GM15510 (cell line): Measurements from ENCODE around the gene PARD3.

Source experiments
- POLR2A ChIP-seq: IDR thresholded peaks from 3 replicates; pipeline ENCODE4 v1.6.1; 2011; ENCODE audit warnings: borderline replicate concordance; ENCODE audit not compliant: insufficient read length; ENCODE audit errors: extremely low read depth

The PARD3 gene

GRCh38 chr10:34707656-34708055 is 107.4 kb downstream of the PARD3 start:
- TF ChIP-seq POLR2A: no peak

- TF ChIP-seq POLR2A: no peak
Observed at GRCh38 chr10:34706147-34706546, 108.9 kb downstream of the PARD3 start.

- TF ChIP-seq POLR2A: no peak
Observed at GRCh38 chr10:34705563-34705962, 109.5 kb downstream of the PARD3 start.

- no peak for TF ChIP-seq POLR2A
Observed at GRCh38 chr10:34704526-34705184, 110.4 kb downstream of the PARD3 start.

- no peak for TF ChIP-seq POLR2A
Observed at GRCh38 chr10:34702982-34703381, 112.1 kb downstream of the PARD3 start.

GRCh38 chr10:34702093-34702937 is 112.8 kb downstream of the PARD3 start:
- TF ChIP-seq POLR2A: no peak

GRCh38 chr10:34701194-34701593 is 113.9 kb downstream of the PARD3 start:
- no peak for TF ChIP-seq POLR2A

GRCh38 chr10:34699904-34700517 is 115.1 kb downstream of the PARD3 start:
- TF ChIP-seq POLR2A: no peak

- TF ChIP-seq POLR2A: no peak
Observed at GRCh38 chr10:34698979-34699378, 116.1 kb downstream of the PARD3 start.

GRCh38 chr10:34698248-34698831 is 116.8 kb downstream of the PARD3 start:
- no peak for TF ChIP-seq POLR2A

GRCh38 chr10:34697351-34698247 is 117.5 kb downstream of the PARD3 start:
- TF ChIP-seq POLR2A: no peak

GRCh38 chr10:34696423-34696822 is 118.7 kb downstream of the PARD3 start:
- no peak for TF ChIP-seq POLR2A

- TF ChIP-seq POLR2A: no peak
Observed at GRCh38 chr10:34690383-34691049, 124.6 kb downstream of the PARD3 start.

- TF ChIP-seq POLR2A: no peak
Observed at GRCh38 chr10:34689053-34689452, 126.0 kb downstream of the PARD3 start.
